ENCODE measurements around the gene ZNF326. TPM values are rescaled to one million over a fixed set of nuclear protein-coding genes. Genes with fewer than 3 reads are reported as not detected.

The ZNF326 gene
- total and polyA plus RNA-seq, 10 of the 15 experiments (the other 5 are each of a cell fraction or from before 2014, with no cell fraction given) = 7.1 to 29.4 (median 21.9) TPM

DNA sequence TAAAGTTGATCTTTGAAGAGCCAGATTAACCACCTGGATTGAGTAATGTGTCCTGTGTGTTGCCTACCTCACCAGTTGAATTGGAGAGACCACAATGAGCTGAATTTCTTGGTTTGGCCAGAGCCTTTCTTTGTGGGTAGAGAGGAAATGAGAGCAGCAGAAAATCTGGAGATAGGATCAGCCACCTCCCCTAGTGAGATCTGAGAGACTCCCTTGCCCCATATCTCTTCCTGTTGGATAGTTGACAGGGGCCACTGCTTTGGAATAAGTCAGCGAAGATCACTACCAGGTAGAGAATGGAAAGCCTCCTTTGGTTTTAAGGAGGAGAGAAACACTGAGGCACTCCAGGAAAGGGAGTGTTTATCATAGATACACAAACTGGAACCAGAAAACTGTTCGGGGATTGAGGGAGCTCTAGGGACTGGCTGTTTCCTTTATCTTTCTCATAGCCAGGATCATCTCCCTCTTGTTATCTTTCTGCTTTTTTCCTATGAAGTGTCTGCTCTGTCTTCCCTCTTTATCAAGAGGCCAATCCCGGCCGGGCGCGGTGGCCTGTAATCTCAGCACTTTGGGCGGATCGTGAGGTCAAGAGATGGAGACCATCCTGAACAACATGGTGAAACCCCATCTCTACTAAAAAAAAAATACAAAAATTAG lies 21.3 kb upstream of the ZNF326 start (continued):
- TF ChIP-seq ZNF207 (IDR thresholded peaks at IDR 0.05; ENCODE audit: borderline replicate concordance) = no peak
- TF ChIP-seq, protein P1, sequence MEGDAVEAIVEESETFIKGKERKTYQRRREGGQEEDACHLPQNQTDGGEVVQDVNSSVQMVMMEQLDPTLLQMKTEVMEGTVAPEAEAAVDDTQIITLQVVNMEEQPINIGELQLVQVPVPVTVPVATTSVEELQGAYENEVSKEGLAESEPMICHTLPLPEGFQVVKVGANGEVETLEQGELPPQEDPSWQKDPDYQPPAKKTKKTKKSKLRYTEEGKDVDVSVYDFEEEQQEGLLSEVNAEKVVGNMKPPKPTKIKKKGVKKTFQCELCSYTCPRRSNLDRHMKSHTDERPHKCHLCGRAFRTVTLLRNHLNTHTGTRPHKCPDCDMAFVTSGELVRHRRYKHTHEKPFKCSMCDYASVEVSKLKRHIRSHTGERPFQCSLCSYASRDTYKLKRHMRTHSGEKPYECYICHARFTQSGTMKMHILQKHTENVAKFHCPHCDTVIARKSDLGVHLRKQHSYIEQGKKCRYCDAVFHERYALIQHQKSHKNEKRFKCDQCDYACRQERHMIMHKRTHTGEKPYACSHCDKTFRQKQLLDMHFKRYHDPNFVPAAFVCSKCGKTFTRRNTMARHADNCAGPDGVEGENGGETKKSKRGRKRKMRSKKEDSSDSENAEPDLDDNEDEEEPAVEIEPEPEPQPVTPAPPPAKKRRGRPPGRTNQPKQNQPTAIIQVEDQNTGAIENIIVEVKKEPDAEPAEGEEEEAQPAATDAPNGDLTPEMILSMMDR (IDR thresholded peaks at IDR 0.05 in 2 of 3, conservative IDR thresholded peaks at IDR 0.05 in 1 of 3; ENCODE audit: control insufficient read depth in 2 of 3, extremely low read depth in 1 of 3, insufficient read depth in 1 of 3, low read depth in 3 of 3, low read length in 3 of 3) = no peak
- TF ChIP-seq CHD1 (IDR thresholded peaks at IDR 0.05; ENCODE audit: low read depth, low read length) = no peak
- no peak for TF ChIP-seq PML (IDR thresholded peaks at IDR 0.05; ENCODE audit: low read length)
- no peak for TF ChIP-seq DPF2 (IDR thresholded peaks at IDR 0.05)
- no peak for TF ChIP-seq EZH2 (IDR thresholded peaks at IDR 0.05; ENCODE audit: borderline replicate concordance, control insufficient read depth, low read depth, low read length)
- TF ChIP-seq IRF4 (IDR thresholded peaks at IDR 0.05; ENCODE audit: low read depth, low read length) = no peak
- TF ChIP-seq BACH1 (IDR thresholded peaks at IDR 0.05; ENCODE audit: borderline replicate concordance) = no peak

DNA sequence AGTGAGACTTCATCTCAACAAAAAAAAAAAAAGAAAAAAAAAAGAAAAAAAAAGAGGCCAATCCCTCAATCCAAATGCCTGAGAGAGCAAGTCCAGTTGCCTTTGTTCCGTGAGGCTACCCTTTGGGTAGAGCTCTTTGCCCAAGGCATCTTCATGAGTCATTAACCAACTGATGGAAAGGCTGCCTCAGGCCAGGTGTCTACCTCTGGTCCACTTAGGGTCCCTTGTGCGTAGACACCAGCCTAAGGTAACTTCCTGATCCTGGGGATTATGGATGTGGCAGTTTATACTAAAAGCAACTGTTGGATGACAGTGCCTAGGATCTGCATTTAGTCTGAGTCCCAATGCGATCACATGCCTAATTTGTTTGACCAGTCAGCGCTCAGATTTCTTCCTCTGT lies 20.7 kb upstream of the ZNF326 start:
- no peak overlapping the region for H3K4me2 ChIP-seq (ENCODE audit: control insufficient read depth, insufficient read depth)
- RAD21 ChIA-PET (ENCODE audit: unreplicated experiment) = no interaction called here
- BruUV-seq (replicated peaks) = no TSS peak
- H2AFZ ChIP-seq (ENCODE audit: control insufficient read depth, low read depth, low read length) = no peak overlapping the region
- intact Hi-C loops (cut with micrococcal nuclease; ENCODE audit: unreplicated experiment) (no loop called here), in situ Hi-C loops (cut with MboI) (no loop called here)
- CTCF ChIA-PET = interaction anchor here (3.4 kb wide), 1 partner anchor 12 kb away, joined by 11 read pairs; no protein-coding TSS in a partner anchor
- SMC1A ChIA-PET (ENCODE audit: uncharacterized antibody, unreplicated experiment) = interaction anchor here (1.4 to 1.7 kb wide), 3 partner anchors 11 to 28 kb away, joined by 3 to 4 read pairs (median 4); no protein-coding TSS in a partner anchor
- no peaks in the 10 kb centered on the region for H3K36me3 ChIP-seq (ENCODE audit: control insufficient read depth in 2 of 2, insufficient read depth in 2 of 2, low read length in 1 of 2)
- peaks cover 6% of the 10 kb centered on the region; the same call in 1 of the 2 replicates for H3K4me1 ChIP-seq (ENCODE audit: control insufficient read depth, insufficient read depth, low read length)
- no peak overlapping the region for H3K9ac ChIP-seq (ENCODE audit: control insufficient read depth, insufficient read depth, low read length)
- H4K20me1 ChIP-seq (ENCODE audit: control insufficient read depth, insufficient read depth) = no peaks in the 10 kb centered on the region
- no peak overlapping the region for H3K27ac ChIP-seq (ENCODE audit: control insufficient read depth, insufficient read depth)
- no peak overlapping the region for H3K4me3 ChIP-seq
- H3K27me3 ChIP-seq (replicated peaks in 1 of 2; ENCODE audit: control insufficient read depth in 2 of 2, insufficient read depth in 2 of 2, low read length in 1 of 2) = no peaks in the 10 kb centered on the region
- WGBS (ENCODE audit: insufficient coverage, insufficient replicate concordance, low lambda C conversion rate, missing lambda C conversion rate) = 66% methylated on average over 4 of the region's 4 CpGs
- POLR2A ChIA-PET = interaction anchor here (0.7 kb wide), 1 partner anchor 122 kb away, joined by 3 read pairs; no protein-coding TSS in a partner anchor
- FAIRE-seq (no peak), DNase-seq (ENCODE audit: low read depth, low spot score) (no peak), ATAC-seq (no peak)
- H3K79me2 ChIP-seq (ENCODE audit: control insufficient read depth, insufficient read depth, low read length) = no peaks in the 10 kb centered on the region
- no peak for TF ChIP-seq HCFC1 (IDR thresholded peaks at IDR 0.05; ENCODE audit: low read length)
- TF ChIP-seq, protein P2, sequence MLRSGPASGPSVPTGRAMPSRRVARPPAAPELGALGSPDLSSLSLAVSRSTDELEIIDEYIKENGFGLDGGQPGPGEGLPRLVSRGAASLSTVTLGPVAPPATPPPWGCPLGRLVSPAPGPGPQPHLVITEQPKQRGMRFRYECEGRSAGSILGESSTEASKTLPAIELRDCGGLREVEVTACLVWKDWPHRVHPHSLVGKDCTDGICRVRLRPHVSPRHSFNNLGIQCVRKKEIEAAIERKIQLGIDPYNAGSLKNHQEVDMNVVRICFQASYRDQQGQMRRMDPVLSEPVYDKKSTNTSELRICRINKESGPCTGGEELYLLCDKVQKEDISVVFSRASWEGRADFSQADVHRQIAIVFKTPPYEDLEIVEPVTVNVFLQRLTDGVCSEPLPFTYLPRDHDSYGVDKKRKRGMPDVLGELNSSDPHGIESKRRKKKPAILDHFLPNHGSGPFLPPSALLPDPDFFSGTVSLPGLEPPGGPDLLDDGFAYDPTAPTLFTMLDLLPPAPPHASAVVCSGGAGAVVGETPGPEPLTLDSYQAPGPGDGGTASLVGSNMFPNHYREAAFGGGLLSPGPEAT (IDR thresholded peaks at IDR 0.05; ENCODE audit: low read depth) = no peak
- no peaks in the 10 kb centered on the region for H3K9me3 ChIP-seq (replicated peaks; ENCODE audit: control insufficient read depth, insufficient read depth, low read length)
